Kasumi-1 (cell line): ENCODE data around the gene TTC7B.

Source experiments
- DNase-seq, 2 experiments: peaks; one replicate each; lab custom pipeline; 2025; lab: John Stamatoyannopoulos, UW

The TTC7B gene

GRCh38 chr14:90674716-90675115, 141.5 kb downstream of the TTC7B start:
- DNase-seq: no peak

GRCh38 chr14:90674043-90674670, 142.1 kb downstream of the TTC7B start:
- peak; percentile 42 to 66 for DNase-seq

GRCh38 chr14:90671382-90672234, 144.6 kb downstream of the TTC7B start:
- peak; percentile 31 to 42 for DNase-seq

- DNase-seq: no peak
Measured at GRCh38 chr14:90669731-90670130, 146.5 kb downstream of the TTC7B start.

GRCh38 chr14:90666571-90666970, 149.7 kb downstream of the TTC7B start:
- no peak for DNase-seq

- no peak for DNase-seq
Measured at GRCh38 chr14:90665321-90666000, 150.8 kb downstream of the TTC7B start.

GRCh38 chr14:90664911-90665310, 151.3 kb downstream of the TTC7B start:
- DNase-seq: no peak

GRCh38 chr14:90663680-90664079, 152.6 kb downstream of the TTC7B start:
- no peak for DNase-seq

GRCh38 chr14:90663140-90663539, 153.1 kb downstream of the TTC7B start:
- DNase-seq: no peak

- DNase-seq: no peak
Measured at GRCh38 chr14:90661866-90662265, 154.4 kb downstream of the TTC7B start.

GRCh38 chr14:90660865-90661570, 155.2 kb downstream of the TTC7B start:
- DNase-seq: peak in 1 of 2 experiments; percentile 21

- peak; percentile 33 to 47 for DNase-seq
Measured at GRCh38 chr14:90659156-90659555, 157.1 kb downstream of the TTC7B start.

GRCh38 chr14:90658541-90658967, 157.7 kb downstream of the TTC7B start:
- peak; percentile 90 to 93 for DNase-seq

- DNase-seq: no peak
Measured at GRCh38 chr14:90656973-90657372, 159.3 kb downstream of the TTC7B start.

- DNase-seq: no peak
Measured at GRCh38 chr14:90655829-90656228, 160.4 kb downstream of the TTC7B start.

- no peak for DNase-seq
Measured at GRCh38 chr14:90654831-90655276, 161.4 kb downstream of the TTC7B start.

- DNase-seq: no peak
Measured at GRCh38 chr14:90652626-90653025, 163.6 kb downstream of the TTC7B start.

- DNase-seq: no peak
Measured at GRCh38 chr14:90651976-90652560, 164.2 kb downstream of the TTC7B start.

- no peak for DNase-seq
Measured at GRCh38 chr14:90651271-90651804, 164.9 kb downstream of the TTC7B start.

GRCh38 chr14:90649557-90650135, 166.6 kb downstream of the TTC7B start:
- DNase-seq: no peak

- DNase-seq: no peak
Measured at GRCh38 chr14:90649083-90649482, 167.1 kb downstream of the TTC7B start.
